ENCODE measurements around the gene PRELID2. TPM values are rescaled to one million over a fixed set of nuclear protein-coding genes. Genes with fewer than 3 reads are reported as not detected.
A peak's percentile ranks its signal among the peaks of the same experiment; 100 is the strongest.
"Not testable (repeated sequence)": the region's sequence is repeated elsewhere in the genome, so short reads cannot be mapped to it uniquely, and the experiment has no call there.

PRELID2 gene
- 1 to 10 TPM; 2.0 to 4.1 (median 2.8) TPM for polyA plus RNA-seq (ENCODE audit: insufficient read length in 10 of 10)
- long read RNA-seq, donor 1 = 0 reads
- long read RNA-seq, donor 2 = 0 reads
- long read RNA-seq, donor 3 = 0 reads
- long read RNA-seq, donor 4 = 0 reads
- long read RNA-seq, donor 5, partial matches to known transcripts = 0 of 1 reads
- long read RNA-seq, donor 5, other reads (novel, unspliced or antisense) = 0 of 1 reads
- long read RNA-seq, donor 6 = 0 reads
- long read RNA-seq, donor 7, partial matches to known transcripts = 0 of 1 reads
- long read RNA-seq, donor 7, other reads (novel, unspliced or antisense) = 0 of 1 reads
- long read RNA-seq, donor 8 = 0 reads
- long read RNA-seq, donor 9, partial matches to known transcripts = 0 of 1 reads
- long read RNA-seq, donor 9, other reads (novel, unspliced or antisense) = 0 of 1 reads

GRCh38 chr5:145834917-145835847 lies at the start of gene PRELID2:
PRELID2 (minus strand) TSS chr5:145835342; CDS start chr5:145835251, 91 bp downstream.
- peak; percentile 89 to 95 (median 90) for DNase-seq

DNA sequence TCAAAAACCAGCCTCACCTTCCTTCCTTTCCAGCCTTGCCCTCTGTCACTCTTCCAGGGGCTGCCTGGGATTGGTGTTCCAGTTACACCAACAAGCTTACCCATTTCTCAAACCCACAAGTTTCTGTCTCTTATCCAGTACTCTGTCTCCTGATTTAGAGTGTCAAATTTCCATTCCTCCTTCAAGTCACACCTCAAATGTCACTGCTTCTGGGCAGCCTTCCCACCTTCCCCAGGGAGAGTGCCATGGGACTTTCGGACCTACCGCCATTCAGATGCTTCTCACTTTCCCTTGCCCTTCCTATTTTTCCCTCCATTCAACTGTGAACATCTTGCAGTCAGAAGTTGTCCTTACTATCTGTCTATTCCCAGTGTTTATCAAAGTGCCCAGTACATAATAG lies 39.6 kb upstream of the PRELID2 start:
- no peak for DNase-seq

GRCh38 chr5:145872914-145873313 lies 37.8 kb upstream of the PRELID2 start, which contains the start of gene GRXCR2:
GRXCR2 (minus strand) TSS chr5:145873014; CDS start chr5:145872968, 46 bp downstream.
- no peak for DNase-seq

- no peak for DNase-seq
Measured at GRCh38 chr5:145872486-145872885, 37.3 kb upstream of the PRELID2 start.

GRCh38 chr5:145869753-145870152 lies 34.6 kb upstream of the PRELID2 start:
- DNase-seq = no peak

GRCh38 chr5:145867806-145868205 lies 32.7 kb upstream of the PRELID2 start:
- DNase-seq = no peak

GRCh38 chr5:145864432-145864831 lies 29.3 kb upstream of the PRELID2 start:
- DNase-seq = not testable (repeated sequence)

GRCh38 chr5:145863003-145863402 lies 27.9 kb upstream of the PRELID2 start:
- DNase-seq = no peak

GRCh38 chr5:145859897-145860296 lies 24.8 kb upstream of the PRELID2 start:
- DNase-seq = no peak

DNA sequence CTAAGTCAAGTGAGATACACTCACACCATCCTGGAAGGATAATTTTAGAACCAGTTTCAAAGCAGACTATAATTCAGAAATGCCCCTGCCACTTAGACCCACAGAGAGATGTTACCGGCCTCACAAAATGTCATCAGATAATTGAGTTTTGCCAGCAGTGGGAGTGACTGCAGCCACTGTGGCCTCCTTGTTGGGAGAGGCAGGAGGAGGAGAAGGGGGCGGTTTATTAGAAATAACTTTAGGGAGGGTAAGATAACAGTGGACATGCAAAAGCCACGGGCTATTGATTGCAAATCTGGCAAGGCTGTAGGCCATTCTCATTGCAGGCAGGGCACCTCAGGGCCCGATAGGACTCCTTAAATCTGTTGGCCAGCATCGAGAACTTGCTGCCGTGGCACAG lies 24.3 kb upstream of the PRELID2 start:
- no peak for DNase-seq

- DNase-seq = no peak
Measured at GRCh38 chr5:145858959-145859358, 23.8 kb upstream of the PRELID2 start.

GRCh38 chr5:145856285-145856818 lies 21.2 kb upstream of the PRELID2 start:
- peak; percentile 31 to 76 (median 67) for DNase-seq

- DNase-seq = peak in 1 of 3 donors; percentile 7
Measured at GRCh38 chr5:145855763-145856267, 20.7 kb upstream of the PRELID2 start.

GRCh38 chr5:145854651-145855258 lies 19.6 kb upstream of the PRELID2 start:
- peak in 2 of 3 donors; percentile 4 to 42 for DNase-seq

DNA sequence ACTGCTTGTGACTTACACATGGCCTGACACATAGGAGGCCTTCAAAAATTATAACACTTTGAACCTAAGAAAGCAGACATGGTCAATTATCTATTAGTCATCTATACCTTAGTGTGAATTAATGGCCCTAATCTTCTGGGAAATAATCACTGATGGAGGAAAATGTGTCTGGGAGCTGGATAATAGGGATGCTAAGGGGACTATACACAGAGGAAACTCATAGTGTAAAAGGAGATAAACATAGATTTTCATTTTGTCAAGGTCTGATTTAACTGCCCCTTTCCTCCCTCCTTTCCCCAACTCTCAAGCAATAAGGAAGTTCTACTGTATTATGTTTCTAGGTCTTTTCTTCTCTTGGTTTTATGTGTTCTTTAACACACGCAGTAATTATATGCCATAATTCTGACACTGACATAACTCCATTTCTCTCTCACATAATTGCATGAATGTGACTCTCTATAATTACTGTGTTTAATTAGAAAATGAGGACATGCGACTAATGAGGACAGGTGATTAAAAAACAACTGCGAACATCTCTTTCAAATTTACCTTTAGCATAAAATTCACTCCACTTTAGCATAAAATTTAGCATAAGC lies 18.7 kb upstream of the PRELID2 start:
- no peak for DNase-seq

GRCh38 chr5:145852990-145853389 lies 17.8 kb upstream of the PRELID2 start:
- DNase-seq = no peak

- DNase-seq = peak in 1 of 3 donors; percentile 43
Measured at GRCh38 chr5:145848854-145849253, 13.7 kb upstream of the PRELID2 start.

DNA sequence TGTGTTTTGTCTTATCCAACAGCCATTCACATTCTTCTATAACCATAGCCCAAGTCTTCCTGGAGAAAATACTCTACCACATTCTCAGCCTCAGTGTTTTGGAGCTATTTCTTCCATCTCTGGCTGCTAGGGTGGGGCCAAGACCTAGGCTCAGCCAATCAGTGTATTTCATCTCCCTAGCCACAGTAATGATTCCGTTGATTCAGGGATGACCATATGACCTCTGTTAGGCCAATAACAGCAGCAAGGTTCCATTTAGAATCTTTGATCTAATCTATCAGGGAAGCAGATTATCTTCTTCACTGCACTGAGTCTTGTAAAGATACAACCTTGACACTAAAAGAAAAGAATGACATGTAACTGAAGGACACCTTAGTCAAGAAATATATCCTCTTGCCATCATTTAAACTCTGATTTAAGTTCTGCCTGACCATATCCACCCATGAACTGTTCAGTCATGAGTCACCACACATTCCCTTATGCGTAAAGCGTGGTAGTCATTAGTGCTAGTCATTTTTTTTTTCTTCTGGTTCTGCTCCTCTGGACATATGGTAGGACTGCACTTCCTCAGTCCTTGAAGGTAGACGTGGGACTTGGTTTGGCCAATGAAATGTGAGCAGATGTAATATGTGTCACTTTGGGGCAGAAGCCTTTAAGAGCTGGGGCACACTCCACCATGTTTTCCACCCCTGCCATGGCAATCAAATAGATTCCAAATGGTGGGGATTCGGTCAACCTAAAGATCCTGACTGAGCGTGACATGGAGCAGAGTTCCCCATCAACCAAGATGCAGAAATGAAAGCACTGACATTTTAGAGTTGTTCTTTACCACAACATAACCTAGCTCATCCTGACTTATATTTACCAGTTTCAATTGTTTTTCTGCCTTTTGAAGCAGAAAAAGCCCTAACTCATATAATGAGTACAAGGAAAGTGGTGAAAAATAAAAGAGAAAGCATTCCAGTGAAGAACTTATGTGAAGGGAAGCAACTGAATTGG lies 12.7 kb upstream of the PRELID2 start:
- DNase-seq = peak in 1 of 3 donors; percentile 46

GRCh38 chr5:145846081-145846480 lies 10.9 kb upstream of the PRELID2 start:
- DNase-seq = no peak

DNA sequence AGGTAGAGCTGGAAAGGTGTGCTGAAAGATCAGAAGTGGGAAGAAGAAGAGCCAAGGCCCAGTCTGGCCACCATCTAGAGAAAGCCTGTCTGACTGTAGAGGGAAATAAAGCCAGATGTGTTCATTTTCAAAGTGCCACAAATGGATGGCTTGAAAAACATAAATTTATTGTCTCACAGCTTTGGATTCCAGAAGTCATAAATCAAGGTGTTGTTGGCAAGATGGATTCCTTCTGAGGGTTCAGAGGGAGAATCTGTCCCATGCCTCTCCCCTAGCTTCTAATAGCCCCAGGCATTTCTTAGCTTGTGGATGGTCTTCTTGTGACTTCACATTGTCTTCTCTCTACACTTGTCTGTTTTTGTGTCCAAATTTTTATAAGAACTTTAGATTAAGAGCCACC lies 6.2 kb upstream of the PRELID2 start:
- DNase-seq = no peak

All from muscle of back (tissue), 13 donors.